NCI-H345 (cell line): Measurements from ENCODE around the gene SSTR5.
"Not testable (repeated sequence)": the region's sequence is repeated elsewhere in the genome, so short reads cannot be mapped to it uniquely, and the experiment has no call there.

Source experiments
- DNase-seq: peaks from one replicate; lab custom pipeline; 2025; lab: John Stamatoyannopoulos, UW

SSTR5 gene

GRCh38 chr16:1073566-1074378, 1.2 kb downstream of the SSTR5 start:
- DNase-seq = no peak

DNA sequence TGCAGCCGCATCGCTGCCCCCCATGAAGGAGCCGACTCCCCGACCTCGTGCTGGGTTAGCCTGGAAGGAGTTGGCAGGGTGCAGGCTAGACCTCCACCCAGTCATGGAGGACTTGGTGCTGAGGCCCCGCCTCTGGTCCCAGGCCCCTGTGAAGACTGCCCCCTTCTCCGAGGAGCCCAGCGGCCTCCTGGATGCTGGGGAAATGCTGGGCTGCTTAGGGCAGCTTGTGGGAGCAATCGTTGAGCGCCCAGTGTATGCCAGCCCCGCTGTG, 1.8 kb downstream of the SSTR5 start:
- DNase-seq = no peak

- DNase-seq = peak; percentile 21
These were observed 3.0 kb downstream of the SSTR5 start for GRCh38 chr16:1075546-1075945.

GRCh38 chr16:1076801-1077576, 4.4 kb downstream of the SSTR5 start:
- DNase-seq = no peak

DNA sequence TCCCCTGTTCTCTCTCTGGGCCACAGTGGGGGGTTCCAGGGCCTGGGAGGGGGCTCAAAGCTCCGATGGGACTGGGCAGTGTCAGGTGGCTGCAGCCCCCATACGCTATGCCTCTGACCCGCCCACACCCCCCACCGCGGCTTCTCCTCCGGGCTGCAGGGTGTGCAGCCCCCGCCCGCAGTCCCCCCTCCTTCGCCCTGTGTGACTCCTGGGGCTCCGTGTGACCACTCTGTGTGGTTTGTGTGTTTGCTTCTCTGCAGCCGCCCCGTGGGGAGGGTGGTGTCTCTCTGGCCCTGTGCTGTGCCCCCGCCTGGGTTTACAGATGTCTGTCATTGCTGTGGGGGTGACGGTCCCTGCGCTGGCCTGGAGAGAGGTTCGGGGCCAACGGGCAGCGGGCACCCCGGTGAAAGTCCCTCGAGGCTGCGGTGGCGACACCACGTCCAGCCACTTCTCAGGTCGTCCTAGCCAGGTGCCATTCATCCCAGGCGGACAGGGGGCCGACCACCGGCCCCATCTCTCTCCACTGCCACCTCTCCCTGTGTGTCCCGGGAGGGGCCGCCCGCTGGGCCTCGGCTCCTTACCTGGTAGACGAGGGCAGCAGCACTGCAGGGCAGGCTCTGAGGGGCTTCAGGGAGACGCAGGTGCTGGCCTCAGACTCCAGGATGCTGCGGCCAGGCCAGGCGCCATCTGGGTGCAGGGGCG, 5.5 kb downstream of the SSTR5 start:
- no peak for DNase-seq

GRCh38 chr16:1078579-1079021, 6.1 kb downstream of the SSTR5 start:
- DNase-seq = peak; percentile 78

- DNase-seq = no peak
These were observed 6.8 kb downstream of the SSTR5 start for GRCh38 chr16:1079341-1079740.

DNA sequence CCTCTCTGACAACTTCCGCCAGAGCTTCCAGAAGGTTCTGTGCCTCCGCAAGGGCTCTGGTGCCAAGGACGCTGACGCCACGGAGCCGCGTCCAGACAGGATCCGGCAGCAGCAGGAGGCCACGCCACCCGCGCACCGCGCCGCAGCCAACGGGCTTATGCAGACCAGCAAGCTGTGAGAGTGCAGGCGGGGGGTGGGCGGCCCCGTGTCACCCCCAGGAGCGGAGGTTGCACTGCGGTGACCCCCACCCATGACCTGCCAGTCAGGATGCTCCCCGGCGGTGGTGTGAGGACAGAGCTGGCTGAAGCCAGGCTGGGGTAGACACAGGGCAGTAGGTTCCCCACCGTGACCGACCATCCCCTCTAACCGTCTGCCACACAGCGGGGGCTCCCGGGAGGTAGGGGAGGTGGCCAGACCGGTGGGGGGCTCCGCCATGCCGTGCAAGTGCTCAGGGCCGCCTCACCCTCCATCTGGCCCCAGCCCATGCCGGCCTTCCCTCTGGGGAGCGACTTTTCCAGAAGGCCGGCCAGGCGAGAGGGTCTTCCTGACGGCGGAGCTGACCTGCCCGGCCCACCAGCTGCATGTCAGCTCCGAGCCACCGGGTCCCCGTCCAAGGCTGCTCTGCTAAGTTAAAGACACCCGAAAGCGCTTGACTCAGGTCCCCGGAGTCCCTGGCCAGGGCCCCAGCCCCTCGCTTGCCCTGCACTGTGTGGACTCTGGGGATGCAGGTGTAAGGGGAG, 7.4 kb downstream of the SSTR5 start:
- no peak for DNase-seq

DNA sequence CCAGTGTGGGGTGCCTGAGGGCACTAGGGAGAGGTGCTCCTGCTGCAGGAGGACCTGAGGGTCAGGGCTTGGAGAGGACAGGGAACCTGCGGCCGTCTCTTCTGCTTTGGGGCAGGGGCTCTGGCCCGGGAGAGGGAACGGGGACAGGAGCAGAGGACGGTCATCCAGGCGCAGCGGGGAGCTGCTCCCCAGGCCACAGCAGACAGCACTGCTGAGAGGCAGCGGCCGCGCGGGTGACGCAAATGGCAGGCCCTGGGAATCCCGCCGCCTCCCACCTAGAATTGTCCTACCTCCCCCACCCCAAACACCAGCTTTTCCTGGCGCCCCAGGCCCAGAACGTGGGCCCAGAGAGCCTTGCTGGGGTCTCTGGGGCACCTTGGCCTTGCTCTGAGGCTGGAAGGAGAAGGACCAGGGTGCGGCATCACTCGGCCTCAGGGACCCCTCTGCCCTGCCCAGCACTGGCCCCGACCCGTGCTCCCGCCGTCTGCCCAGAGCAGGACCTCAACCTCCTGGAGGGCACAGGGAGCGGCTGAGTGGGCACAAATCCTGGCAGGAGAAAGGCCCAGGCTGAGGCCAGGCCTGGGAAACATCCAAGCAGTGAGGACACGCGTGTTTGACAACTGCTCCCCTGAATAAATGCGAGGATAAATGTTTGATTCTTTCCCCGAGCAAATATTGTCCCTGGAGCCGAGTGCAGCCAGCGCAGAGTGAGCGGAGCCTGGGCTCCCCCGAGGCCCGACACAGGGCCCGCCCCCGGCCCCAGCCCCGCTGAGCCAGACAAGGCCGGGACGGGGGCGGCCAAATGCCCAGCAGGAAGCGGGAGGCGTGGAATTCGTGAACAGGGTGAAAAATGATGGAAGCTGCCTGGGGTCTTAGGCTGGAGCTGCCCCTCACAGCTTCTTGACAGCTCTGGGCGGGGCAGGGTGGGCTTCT, 8.5 kb downstream of the SSTR5 start:
- no peak for DNase-seq

GRCh38 chr16:1081734-1082265, 9.3 kb downstream of the SSTR5 start:
- DNase-seq = no peak

GRCh38 chr16:1082266-1082951, 9.9 kb downstream of the SSTR5 start:
- no peak for DNase-seq

- DNase-seq = no peak
These were observed 10.6 kb downstream of the SSTR5 start for GRCh38 chr16:1082952-1083675.

GRCh38 chr16:1084971-1085370, 12.4 kb downstream of the SSTR5 start:
- DNase-seq = no peak

DNA sequence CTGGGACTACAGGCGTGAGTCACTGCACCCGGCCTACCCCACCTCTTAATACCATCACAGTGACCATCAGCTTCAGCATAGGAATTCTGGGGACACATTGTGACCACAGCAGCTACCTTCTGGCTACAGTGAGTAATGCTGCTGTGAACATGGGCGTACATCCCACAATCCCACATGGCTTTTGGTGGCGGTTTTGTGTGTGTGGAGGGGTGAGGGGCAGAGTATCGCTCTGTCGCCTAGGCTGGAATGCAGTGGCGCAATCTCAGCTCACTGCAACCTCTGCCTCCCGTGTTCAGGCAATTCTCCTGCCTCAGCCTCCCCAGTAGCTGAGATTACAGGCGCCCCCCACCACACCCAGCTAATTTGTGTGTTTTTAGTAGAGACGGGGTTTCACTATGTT, 13.9 kb downstream of the SSTR5 start:
- DNase-seq = not testable (repeated sequence)

DNA sequence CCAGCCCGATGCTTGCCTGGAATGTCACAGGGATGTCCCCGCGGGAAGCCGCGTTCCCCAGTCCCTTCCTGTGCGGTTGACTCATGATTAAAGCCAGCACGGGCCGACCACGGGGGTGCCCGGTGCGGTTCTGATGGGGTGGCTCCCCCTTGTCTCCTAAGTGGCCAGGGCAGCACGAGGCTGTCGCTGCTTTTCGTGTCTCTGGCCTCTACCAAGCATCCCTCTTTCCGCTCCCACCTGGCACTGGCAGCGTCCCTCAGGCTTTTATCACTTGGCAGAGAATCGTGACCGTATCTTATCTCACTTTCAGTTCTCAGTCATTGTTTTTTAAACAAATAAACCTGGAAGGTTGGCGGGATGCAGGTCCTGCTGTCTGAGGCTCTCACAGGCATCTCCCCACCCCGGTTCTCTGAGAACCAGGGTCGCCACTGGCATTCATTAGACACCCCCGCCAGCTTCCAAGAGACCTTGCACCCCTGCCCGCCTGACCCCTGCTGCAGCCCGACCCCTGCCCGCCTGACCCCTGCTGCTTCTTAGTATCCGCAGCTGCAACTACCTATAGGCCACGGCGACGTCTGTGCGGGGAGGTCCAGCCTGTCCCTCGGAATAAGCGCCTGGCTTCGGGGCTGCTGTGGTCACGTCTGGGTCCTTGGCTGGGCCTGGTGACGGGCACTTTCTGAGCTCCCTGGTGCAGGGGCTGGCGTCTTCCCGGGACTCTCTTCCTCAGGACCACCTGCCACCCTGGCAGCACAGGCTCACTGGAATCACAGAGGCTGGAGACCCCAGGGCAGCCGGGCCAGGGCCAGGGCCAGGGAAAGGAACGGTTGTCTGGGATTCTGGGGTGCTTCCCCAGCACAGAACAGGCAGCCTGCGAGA, 16.0 kb downstream of the SSTR5 start:
- peak; percentile 51 for DNase-seq

GRCh38 chr16:1089439-1089821, 16.9 kb downstream of the SSTR5 start:
- no peak for DNase-seq

DNA sequence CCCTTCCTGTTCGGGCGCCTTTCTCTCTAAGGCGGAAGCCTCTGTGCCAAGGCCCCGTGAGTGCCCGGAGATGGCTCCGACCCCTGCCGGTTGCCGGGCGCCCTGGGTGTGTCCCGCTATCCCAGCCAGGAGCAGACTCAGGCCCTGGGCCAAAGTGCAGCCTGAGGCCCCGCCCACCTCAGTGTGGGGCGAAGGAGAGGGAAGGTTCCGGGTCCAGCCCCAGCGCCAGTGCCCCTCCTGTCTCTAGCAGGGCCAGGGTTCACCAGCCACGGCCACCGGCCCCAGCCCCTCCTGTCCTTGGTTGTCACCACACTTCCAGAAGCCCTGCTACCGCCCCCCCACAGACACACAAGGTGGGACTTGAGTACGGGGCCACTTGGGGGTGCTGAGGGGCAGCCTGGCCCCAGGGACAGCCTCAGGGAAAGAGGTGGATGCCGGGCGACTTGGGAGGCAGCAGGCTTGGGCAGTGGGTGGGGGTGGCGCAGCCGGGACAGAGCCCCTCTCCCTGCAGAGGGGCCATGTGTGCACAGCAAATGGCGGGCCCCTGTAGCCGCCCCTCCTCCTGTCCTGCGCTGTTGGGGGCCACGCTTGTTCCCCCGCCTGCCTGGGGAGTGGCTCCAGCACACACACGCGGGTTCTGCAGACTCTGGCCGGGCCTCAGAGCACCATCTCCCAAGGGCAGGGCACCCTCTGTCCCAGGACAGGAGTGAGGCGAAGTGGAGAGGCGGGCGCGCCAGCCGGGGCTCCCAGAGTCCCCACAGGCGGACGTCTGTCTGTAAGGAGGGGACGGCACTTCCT, 17.5 kb downstream of the SSTR5 start:
- DNase-seq = no peak
